Activated CD4-positive, alpha-beta memory T cell treated with anti-CD3 and anti-CD28 coated beads for 36 hours (primary cell): Measurements from ENCODE around the gene THSD7B. TPM values are rescaled to one million over a fixed set of nuclear protein-coding genes. Genes with fewer than 3 reads are reported as not detected.

Experiments
- CTCF ChIA-PET: fragments of 350-600 bp; sonication (Branson Sonifier 250); formaldehyde crosslinking; loops from one replicate; lab custom pipeline; 2021; ENCODE audit warnings: antibody characterized with exemption, inconsistent platforms; lab: Charles Lee
- POLR2A ChIA-PET: fragments of 350-600 bp; sonication (Branson Sonifier 250); formaldehyde crosslinking; loops from one replicate; lab custom pipeline; 2021; ENCODE audit warnings: antibody characterized with exemption; lab: Charles Lee
- DNase-seq: peaks from one replicate; pipeline ENCODE4 v3.0.0-alpha.2; 2020
- H3K27ac Mint-ChIP-seq: one replicate; pipeline ENCODE4 v1.8.0; 2021; ENCODE audit warnings: mixed read lengths
- H3K27me3 Mint-ChIP-seq: one replicate; pipeline ENCODE4 v1.8.0; 2021; ENCODE audit warnings: mixed read lengths
- H3K36me3 Mint-ChIP-seq: one replicate; pipeline ENCODE4 v1.8.0; 2021; ENCODE audit warnings: mixed read lengths
- H3K4me1 Mint-ChIP-seq: one replicate; pipeline ENCODE4 v1.8.0; 2021; ENCODE audit warnings: low read depth, mixed read lengths
- H3K4me3 Mint-ChIP-seq: one replicate; pipeline ENCODE4 v1.8.0; 2021; ENCODE audit warnings: mild to moderate bottlenecking, mixed read lengths
- H3K9me3 Mint-ChIP-seq: one replicate; pipeline ENCODE4 v1.8.0; 2021; ENCODE audit warnings: mixed read lengths
- intact Hi-C: fragments of 100-400 bp; cut with micrococcal nuclease; formaldehyde crosslinking; loops from one replicate; pipeline ENCODE4 v1.15.1; 2023
- total RNA-seq, 2 experiments: library from RNA; stranded (reverse); gene quantifications; one replicate each; pipeline ENCODE4 v1.2.3, GENCODE V29; 2021

Gene THSD7B
- total RNA-seq, 2 experiments from 2014 or later: not detected

GRCh38 chr2:137151731-137152130 lies 386.4 kb downstream of the THSD7B start:
- Mint-ChIP-seq H3K27ac (no peak overlapping the region), H3K36me3 (no peaks in the 10 kb centered on the region), H3K9me3 (no peaks in the 10 kb centered on the region), H3K27me3 (no peaks in the 10 kb centered on the region), H3K4me3 (no peak overlapping the region), H3K4me1 (no peaks in the 10 kb centered on the region)
- ChIA-PET POLR2A (no interaction called here), CTCF (no interaction called here)
- intact Hi-C loops: no loop called here
- DNase-seq: no peak

GRCh38 chr2:137154946-137155345 lies 389.6 kb downstream of the THSD7B start:
- Mint-ChIP-seq H3K27me3 (peaks cover 2% of the 10 kb centered on the region), H3K4me1 (no peaks in the 10 kb centered on the region), H3K36me3 (no peaks in the 10 kb centered on the region), H3K27ac (no peak overlapping the region), H3K4me3 (no peak overlapping the region), H3K9me3 (no peaks in the 10 kb centered on the region)
- CTCF ChIA-PET: no interaction called here
- POLR2A ChIA-PET: no interaction called here
- no peak for DNase-seq
- intact Hi-C loops: no loop called here

GRCh38 chr2:137155356-137156104 lies 390.2 kb downstream of the THSD7B start:
- CTCF ChIA-PET: no interaction called here
- intact Hi-C loops: no loop called here
- Mint-ChIP-seq H3K27me3 (peaks cover 2% of the 10 kb centered on the region), H3K9me3 (no peaks in the 10 kb centered on the region), H3K36me3 (no peaks in the 10 kb centered on the region), H3K4me1 (no peaks in the 10 kb centered on the region), H3K4me3 (no peak overlapping the region), H3K27ac (no peak overlapping the region)
- POLR2A ChIA-PET: no interaction called here
- no peak for DNase-seq

- Mint-ChIP-seq H3K9me3 (no peaks in the 10 kb centered on the region), H3K4me1 (no peaks in the 10 kb centered on the region), H3K27me3 (peaks cover 2% of the 10 kb centered on the region), H3K4me3 (no peak overlapping the region), H3K27ac (no peak overlapping the region), H3K36me3 (no peaks in the 10 kb centered on the region)
- intact Hi-C loops: no loop called here
- POLR2A ChIA-PET: no interaction called here
- no peak for DNase-seq
- CTCF ChIA-PET: no interaction called here
Measured at GRCh38 chr2:137156221-137156844, 391.0 kb downstream of the THSD7B start.

GRCh38 chr2:137157851-137158250 lies 392.5 kb downstream of the THSD7B start:
- no peak overlapping the region for H3K4me3 Mint-ChIP-seq
- no peaks in the 10 kb centered on the region for H3K9me3 Mint-ChIP-seq
- peaks cover 2% of the 10 kb centered on the region for H3K27me3 Mint-ChIP-seq
- CTCF ChIA-PET: no interaction called here
- DNase-seq: no peak
- no peak overlapping the region for H3K27ac Mint-ChIP-seq
- no peaks in the 10 kb centered on the region for H3K4me1 Mint-ChIP-seq
- no peaks in the 10 kb centered on the region for H3K36me3 Mint-ChIP-seq
- POLR2A ChIA-PET: no interaction called here
- intact Hi-C loops: no loop called here

GRCh38 chr2:137161250-137161649 lies 395.9 kb downstream of the THSD7B start:
- H3K36me3 Mint-ChIP-seq: no peaks in the 10 kb centered on the region
- intact Hi-C loops: no loop called here

GRCh38 chr2:137165968-137166367 lies 400.6 kb downstream of the THSD7B start:
- H3K27ac Mint-ChIP-seq: no peak overlapping the region
- no peaks in the 10 kb centered on the region for H3K4me1 Mint-ChIP-seq
- intact Hi-C loops: no loop called here
- no peak overlapping the region for H3K4me3 Mint-ChIP-seq
- ChIA-PET CTCF (no interaction called here), POLR2A (no interaction called here)
- H3K36me3 Mint-ChIP-seq: no peaks in the 10 kb centered on the region
- no peak for DNase-seq
- H3K27me3 Mint-ChIP-seq: no peaks in the 10 kb centered on the region
- peaks cover 5% of the 10 kb centered on the region for H3K9me3 Mint-ChIP-seq

More at GRCh38 chr2:137161250-137161649, 395.9 kb downstream of the THSD7B start:
- CTCF ChIA-PET: no interaction called here
- POLR2A ChIA-PET: no interaction called here
- no peak for DNase-seq
- H3K4me1 Mint-ChIP-seq: no peaks in the 10 kb centered on the region
- no peak overlapping the region for H3K4me3 Mint-ChIP-seq
- H3K27me3 Mint-ChIP-seq: peaks cover 2% of the 10 kb centered on the region
- no peak overlapping the region for H3K27ac Mint-ChIP-seq
- H3K9me3 Mint-ChIP-seq: peaks cover 5% of the 10 kb centered on the region

GRCh38 chr2:137167651-137168050 lies 402.3 kb downstream of the THSD7B start:
- intact Hi-C loops: no loop called here
- Mint-ChIP-seq H3K9me3 (peaks cover 5% of the 10 kb centered on the region), H3K27me3 (no peaks in the 10 kb centered on the region), H3K4me3 (no peak overlapping the region), H3K36me3 (no peaks in the 10 kb centered on the region), H3K27ac (no peak overlapping the region), H3K4me1 (no peaks in the 10 kb centered on the region)
- POLR2A ChIA-PET: no interaction called here
- no peak for DNase-seq
- CTCF ChIA-PET: no interaction called here

GRCh38 chr2:137168552-137168951 lies 403.2 kb downstream of the THSD7B start:
- peaks cover 5% of the 10 kb centered on the region for H3K9me3 Mint-ChIP-seq
- no peaks in the 10 kb centered on the region for H3K4me1 Mint-ChIP-seq
- H3K36me3 Mint-ChIP-seq: no peaks in the 10 kb centered on the region
- ChIA-PET CTCF (no interaction called here), POLR2A (no interaction called here)
- DNase-seq: no peak
- no peak overlapping the region for H3K4me3 Mint-ChIP-seq
- no peaks in the 10 kb centered on the region for H3K27me3 Mint-ChIP-seq
- no peak overlapping the region for H3K27ac Mint-ChIP-seq
- intact Hi-C loops: no loop called here

GRCh38 chr2:137172162-137172561 lies 406.8 kb downstream of the THSD7B start:
- ChIA-PET POLR2A (no interaction called here), CTCF (no interaction called here)
- no peak overlapping the region for H3K4me3 Mint-ChIP-seq
- no peaks in the 10 kb centered on the region for H3K9me3 Mint-ChIP-seq
- DNase-seq: no peak
- H3K36me3 Mint-ChIP-seq: no peaks in the 10 kb centered on the region
- H3K27ac Mint-ChIP-seq: no peak overlapping the region
- H3K27me3 Mint-ChIP-seq: no peaks in the 10 kb centered on the region
- intact Hi-C loops: no loop called here
- H3K4me1 Mint-ChIP-seq: no peaks in the 10 kb centered on the region

- no peak for DNase-seq
- CTCF ChIA-PET: no interaction called here
- intact Hi-C loops: no loop called here
Measured at GRCh38 chr2:137173463-137173862, 408.1 kb downstream of the THSD7B start.

GRCh38 chr2:137175246-137175645 lies 409.9 kb downstream of the THSD7B start:
- no peaks in the 10 kb centered on the region for H3K9me3 Mint-ChIP-seq
- ChIA-PET POLR2A (no interaction called here), CTCF (no interaction called here)
- H3K27ac Mint-ChIP-seq: no peak overlapping the region
- H3K4me3 Mint-ChIP-seq: no peak overlapping the region
- no peak for DNase-seq
- H3K27me3 Mint-ChIP-seq: no peaks in the 10 kb centered on the region
- no peaks in the 10 kb centered on the region for H3K36me3 Mint-ChIP-seq
- intact Hi-C loops: no loop called here
- no peaks in the 10 kb centered on the region for H3K4me1 Mint-ChIP-seq

More at GRCh38 chr2:137173463-137173862, 408.1 kb downstream of the THSD7B start:
- Mint-ChIP-seq H3K36me3 (no peaks in the 10 kb centered on the region), H3K27ac (no peak overlapping the region), H3K4me3 (no peak overlapping the region), H3K27me3 (no peaks in the 10 kb centered on the region), H3K4me1 (no peaks in the 10 kb centered on the region), H3K9me3 (no peaks in the 10 kb centered on the region)
- POLR2A ChIA-PET: no interaction called here

- CTCF ChIA-PET: no interaction called here
- H3K4me3 Mint-ChIP-seq: no peak overlapping the region
- no peaks in the 10 kb centered on the region for H3K4me1 Mint-ChIP-seq
- H3K36me3 Mint-ChIP-seq: no peaks in the 10 kb centered on the region
- H3K27ac Mint-ChIP-seq: no peak overlapping the region
- H3K9me3 Mint-ChIP-seq: no peaks in the 10 kb centered on the region
- no peak for DNase-seq
- intact Hi-C loops: no loop called here
- H3K27me3 Mint-ChIP-seq: no peaks in the 10 kb centered on the region
- POLR2A ChIA-PET: no interaction called here
Measured at GRCh38 chr2:137178951-137179377, 413.6 kb downstream of the THSD7B start.
